Dermis blood vessel endothelial cell (primary cell): ENCODE measurements around the gene SF1. TPM values are rescaled to one million over a fixed set of nuclear protein-coding genes. Genes with fewer than 3 reads are reported as not detected.

Experiments used
- DNase-seq: peaks from one replicate; pipeline ENCODE4 v3.0.0; 2010
- total RNA-seq: library from RNA; depleted of rRNA; stranded (reverse); fragments of >200 nt; gene quantifications from 2 replicates; pipeline ENCODE4 v1.2.3, GENCODE V29; 2014

Gene SF1
- total RNA-seq, 1 donor from 2014 or later, result 116 TPM

- no peak for DNase-seq
Measured at GRCh38 chr11:64760759-64761420, 17.5 kb downstream of the SF1 start.

- DNase-seq, result no peak
Measured at GRCh38 chr11:64759722-64760719, 18.3 kb downstream of the SF1 start, which contains the start of gene PYGM. TSS of gene PYGM (minus strand) at chr11:64759974. CDS start at chr11:64759898, 76 bp downstream.

- DNase-seq, result no peak
Measured at GRCh38 chr11:64759131-64759721, 19.1 kb downstream of the SF1 start.

GRCh38 chr11:64758330-64759079, 19.8 kb downstream of the SF1 start:
- no peak for DNase-seq

GRCh38 chr11:64757549-64758329, 20.6 kb downstream of the SF1 start:
- no peak for DNase-seq

GRCh38 chr11:64755681-64756361, 22.5 kb downstream of the SF1 start:
- no peak for DNase-seq

- no peak for DNase-seq
Measured at GRCh38 chr11:64754919-64755662, 23.3 kb downstream of the SF1 start.

- DNase-seq, result no peak
Measured at GRCh38 chr11:64754124-64754918, 24.0 kb downstream of the SF1 start.

- DNase-seq, result no peak
Measured at GRCh38 chr11:64753380-64754123, 24.8 kb downstream of the SF1 start.

- DNase-seq, result no peak
Measured at GRCh38 chr11:64753019-64753379, 25.3 kb downstream of the SF1 start.

- DNase-seq, result no peak
Measured at GRCh38 chr11:64752175-64752970, 26.0 kb downstream of the SF1 start.

- DNase-seq, result no peak
Measured at GRCh38 chr11:64751580-64751979, 26.8 kb downstream of the SF1 start.

GRCh38 chr11:64751136-64751535, 27.2 kb downstream of the SF1 start:
- DNase-seq, result no peak

- no peak for DNase-seq
Measured at GRCh38 chr11:64750361-64751054, 27.8 kb downstream of the SF1 start.

- DNase-seq, result no peak
Measured at GRCh38 chr11:64747961-64748665, 30.2 kb downstream of the SF1 start.

- DNase-seq, result no peak
Measured at GRCh38 chr11:64746486-64746885, 31.9 kb downstream of the SF1 start.
